Prostate gland (tissue), 2 donors: Measurements from ENCODE around the gene NR2E3.

ENCODE experiments used
- POLR2A ChIP-seq: fragments of 450-650 bp; IDR thresholded peaks from one replicate; pipeline ENCODE4 v1.6.1; 2016; ENCODE audit warnings: antibody characterized with exemption, mild to moderate bottlenecking
- POLR2AphosphoS5 ChIP-seq: sonication (generic); formaldehyde crosslinking; IDR thresholded peaks from one replicate; pipeline ENCODE4 v1.6.1; 2017; ENCODE audit warnings: antibody characterized with exemption
- TF ChIP-seq, protein P1 (sequence below), 4 experiments: fragments of 200-600 bp in 2 of 4; fragments of 450-650 bp in 2 of 4; sonication (generic) in 2 of 4; IDR thresholded peaks; 1 replicate in 3 of 4; 2 replicates in 1 of 4; pipeline ENCODE4 v1.5.1; 2016 to 2019; ENCODE audit warnings: antibody characterized with exemption in 4 of 4, mild to moderate bottlenecking in 2 of 4, moderate library complexity in 2 of 4

DNA sequence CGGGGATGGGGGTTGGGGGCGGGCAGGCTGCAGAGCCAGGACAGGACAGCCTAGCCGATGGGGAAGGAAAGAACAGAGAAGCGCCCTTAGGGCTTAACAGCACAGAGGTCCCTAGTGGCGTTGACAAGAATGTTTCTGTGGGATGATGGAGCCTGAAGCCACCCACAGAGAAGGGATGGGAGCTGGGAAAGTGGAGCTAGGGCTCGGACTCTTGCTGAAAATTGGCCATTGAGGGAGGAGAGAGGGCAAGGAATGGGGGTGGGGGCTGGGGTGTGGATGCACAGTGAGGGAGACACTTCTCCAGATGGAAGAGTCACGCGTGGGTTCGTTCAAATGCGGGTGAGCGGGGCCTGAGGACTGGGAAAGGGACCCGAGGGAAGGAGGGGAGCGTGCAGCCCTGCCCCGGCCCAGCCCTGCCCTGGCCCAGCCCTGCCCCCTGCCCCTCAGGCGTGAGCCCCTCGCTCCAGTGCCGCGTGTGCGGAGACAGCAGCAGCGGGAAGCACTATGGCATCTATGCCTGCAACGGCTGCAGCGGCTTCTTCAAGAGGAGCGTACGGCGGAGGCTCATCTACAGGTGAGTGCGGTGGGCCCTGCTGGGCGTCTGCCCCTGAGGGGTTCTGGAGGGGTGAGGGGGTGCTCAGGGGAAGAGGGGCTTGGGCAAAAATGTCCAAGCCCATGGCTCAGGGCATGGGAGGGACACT is 832 bp downstream of the NR2E3 start:
- TF ChIP-seq, protein P1, sequence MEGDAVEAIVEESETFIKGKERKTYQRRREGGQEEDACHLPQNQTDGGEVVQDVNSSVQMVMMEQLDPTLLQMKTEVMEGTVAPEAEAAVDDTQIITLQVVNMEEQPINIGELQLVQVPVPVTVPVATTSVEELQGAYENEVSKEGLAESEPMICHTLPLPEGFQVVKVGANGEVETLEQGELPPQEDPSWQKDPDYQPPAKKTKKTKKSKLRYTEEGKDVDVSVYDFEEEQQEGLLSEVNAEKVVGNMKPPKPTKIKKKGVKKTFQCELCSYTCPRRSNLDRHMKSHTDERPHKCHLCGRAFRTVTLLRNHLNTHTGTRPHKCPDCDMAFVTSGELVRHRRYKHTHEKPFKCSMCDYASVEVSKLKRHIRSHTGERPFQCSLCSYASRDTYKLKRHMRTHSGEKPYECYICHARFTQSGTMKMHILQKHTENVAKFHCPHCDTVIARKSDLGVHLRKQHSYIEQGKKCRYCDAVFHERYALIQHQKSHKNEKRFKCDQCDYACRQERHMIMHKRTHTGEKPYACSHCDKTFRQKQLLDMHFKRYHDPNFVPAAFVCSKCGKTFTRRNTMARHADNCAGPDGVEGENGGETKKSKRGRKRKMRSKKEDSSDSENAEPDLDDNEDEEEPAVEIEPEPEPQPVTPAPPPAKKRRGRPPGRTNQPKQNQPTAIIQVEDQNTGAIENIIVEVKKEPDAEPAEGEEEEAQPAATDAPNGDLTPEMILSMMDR (IDR thresholded peaks at IDR 0.05) = no peak
- TF ChIP-seq POLR2AphosphoS5 = no peak
- TF ChIP-seq POLR2A = no peak
